B cell (primary cell): Measurements from ENCODE around the gene LATS2. TPM values are rescaled to one million over a fixed set of nuclear protein-coding genes. Genes with fewer than 3 reads are reported as not detected.

ENCODE experiments used
- ATAC-seq: fragments of 200-7000 bp; cut with Tn5 transposase; one replicate; pipeline ENCODE4 v1.10.0; 2021; ENCODE audit warnings: low read depth, mild to moderate bottlenecking, moderate number of reproducible peaks, moderate library complexity
- CTCF ChIA-PET: fragments of 350-600 bp; sonication (Branson Sonifier 250); formaldehyde crosslinking; loops from one replicate; lab custom pipeline; 2021; ENCODE audit warnings: antibody characterized with exemption, inconsistent platforms; lab: Charles Lee
- POLR2A ChIA-PET: fragments of 350-600 bp; sonication (Branson Sonifier 250); formaldehyde crosslinking; loops from one replicate; lab custom pipeline; 2021; ENCODE audit warnings: antibody characterized with exemption; lab: Charles Lee
- DNase-seq: peaks from one replicate; pipeline ENCODE4 v3.0.0; 2013
- H2AFZ ChIP-seq: 2 replicates; pipeline ENCODE4 v1.6.1; 2012; ENCODE audit warnings: mild to moderate bottlenecking, low read depth, low read length; ENCODE audit not compliant: insufficient read depth, poor library complexity, severe bottlenecking
- H3K27ac ChIP-seq, 2 donors: 1 replicate in 1 of 2; 2 replicates in 1 of 2; pipeline ENCODE4 v1.5.1; 2012 to 2013; ENCODE audit warnings: low read length in 2 of 2, mild to moderate bottlenecking in 2 of 2, moderate library complexity in 1 of 2
- H3K27me3 ChIP-seq, 4 experiments: fragments of 200-600 bp in 1 of 4; sonication (generic) in 1 of 4; replicated peaks in 1 of 4; 1 replicate in 2 of 4; 2 replicates in 2 of 4; pipeline versions ENCODE4 v1.6.1 to v1.7.0; 2013 to 2016; ENCODE audit warnings: low read length in 3 of 4, mild to moderate bottlenecking in 2 of 4, mixed read lengths in 1 of 4, moderate library complexity in 1 of 4; ENCODE audit not compliant: insufficient read depth in 4 of 4, control insufficient read depth in 3 of 4; ENCODE audit errors: control extremely low read depth in 1 of 4
- H3K36me3 ChIP-seq, 2 experiments: replicated peaks in 1 of 2; 1 replicate in 1 of 2; 2 replicates in 1 of 2; pipeline versions ENCODE4 v1.6.1 to v1.7.1; 2013; ENCODE audit warnings: low read length in 1 of 2; ENCODE audit not compliant: insufficient read depth in 2 of 2, control insufficient read depth in 1 of 2; ENCODE audit errors: control extremely low read depth in 1 of 2, extremely low read depth in 1 of 2
- H3K4me1 ChIP-seq, 2 donors: fragments of 200-600 bp in 1 of 2; sonication (generic) in 1 of 2; 1 replicate in 1 of 2; 2 replicates in 1 of 2; pipeline versions ENCODE4 v1.5.1 to v1.6.1; 2013 to 2017; ENCODE audit warnings: low read length in 2 of 2; ENCODE audit not compliant: control insufficient read depth in 2 of 2, insufficient read depth in 2 of 2
- H3K4me2 ChIP-seq: replicated peaks from 2 replicates; pipeline ENCODE3; 2012; ENCODE audit warnings: mild to moderate bottlenecking, low read depth, low read length; ENCODE audit not compliant: poor library complexity, severe bottlenecking
- H3K4me3 ChIP-seq, 5 experiments: fragments of 200-600 bp in 1 of 5; sonication (generic) in 1 of 5; 1 replicate in 3 of 5; 2 replicates in 2 of 5; pipeline versions ENCODE4 v1.5.1 to v1.7.0; 2011 to 2016; ENCODE audit warnings: low read length in 4 of 5, mild to moderate bottlenecking in 4 of 5, low read depth in 2 of 5, control low read depth in 1 of 5, moderate library complexity in 1 of 5; ENCODE audit not compliant: insufficient read depth in 1 of 5; ENCODE audit errors: control extremely low read depth in 1 of 5, extremely low read depth in 1 of 5
- H3K79me2 ChIP-seq: fragments of 200-600 bp; sonication (generic); one replicate; pipeline ENCODE4 v1.6.0; 2016; ENCODE audit warnings: low read length; ENCODE audit not compliant: control insufficient read depth, insufficient read depth
- H3K9ac ChIP-seq: fragments of 200-600 bp; sonication (generic); 2 replicates; pipeline ENCODE4 v1.6.1; 2017; ENCODE audit warnings: mild to moderate bottlenecking, low read length, moderate library complexity
- H3K9me3 ChIP-seq, 3 donors: one replicate each; pipeline versions ENCODE4 v1.6.1 to v1.7.1; 2013; ENCODE audit warnings: low read length in 2 of 3; ENCODE audit not compliant: control insufficient read depth in 2 of 3, insufficient read depth in 1 of 3; ENCODE audit errors: control extremely low read depth in 1 of 3
- H4K20me1 ChIP-seq: 2 replicates; pipeline ENCODE4 v1.6.0; 2012; ENCODE audit warnings: mild to moderate bottlenecking, low read length; ENCODE audit not compliant: insufficient read depth, control insufficient read depth, poor library complexity, severe bottlenecking
- H3K27ac Mint-ChIP-seq: one replicate; pipeline ENCODE4 v1.8.0; 2021; ENCODE audit warnings: mixed read lengths
- H3K27me3 Mint-ChIP-seq: one replicate; pipeline ENCODE4 v1.8.0; 2021; ENCODE audit warnings: mixed read lengths
- H3K4me1 Mint-ChIP-seq: one replicate; pipeline ENCODE4 v1.8.0; 2021; ENCODE audit warnings: mixed read lengths
- H3K4me3 Mint-ChIP-seq: one replicate; pipeline ENCODE4 v1.8.0; 2021; ENCODE audit warnings: mixed read lengths
- H3K9me3 Mint-ChIP-seq: one replicate; pipeline ENCODE4 v1.8.0; 2022; ENCODE audit warnings: mixed read lengths; ENCODE audit not compliant: insufficient read depth
- CTCF ChIP-seq: fragments of 200-600 bp; IDR thresholded peaks from one replicate; pipeline ENCODE4 v1.8.0; 2022; ENCODE audit warnings: antibody characterized with exemption, mild to moderate bottlenecking
- EZH2 ChIP-seq: IDR thresholded peaks from 2 replicates; pipeline ENCODE4 v1.6.1; 2012; ENCODE audit warnings: borderline replicate concordance, low read depth, mild to moderate bottlenecking, moderate library complexity, low read length; ENCODE audit not compliant: insufficient read depth, poor library complexity, severe bottlenecking
- WGBS: methylation state at CpG from one replicate; pipeline ENCODE4 v1.1.5; 2013; ENCODE audit warnings: missing lambda C conversion rate; ENCODE audit not compliant: insufficient coverage; 5-methylcytosine and 5-hydroxymethylcytosine counted together
- intact Hi-C: fragments of 100-400 bp; cut with micrococcal nuclease; formaldehyde crosslinking; loops from one replicate; pipeline ENCODE4 v1.10.0; 2022
- polyA plus RNA-seq: library from polyadenylated mRNA; depleted of rRNA; stranded (reverse); fragments of >200 nt; gene quantifications from 2 replicates; pipeline ENCODE4 v1.2.3, GENCODE V29; 2012
- total RNA-seq, 2 donors: library from RNA; stranded (reverse); fragments of 120-200 nt in 1 of 2; gene quantifications; 1 replicate in 1 of 2; 2 replicates in 1 of 2; pipeline versions ENCODE4 v1.2.3 to v1.2.4, GENCODE V29; 2013 to 2022

Gene LATS2
- total and polyA plus RNA-seq, 2 donors (not counting 1 experiment from before 2014, with no cell fraction given), result 1.9 to 2.7 TPM

GRCh38 chr13:20968745-20969144 lies 92.6 kb downstream of the LATS2 start:
- DNase-seq (no peak), ATAC-seq (no peak)
- Histone ChIP-seq H3K4me2 (no peak overlapping the region), H2AFZ (no peak overlapping the region), H4K20me1 (no peaks in the 10 kb centered on the region), H3K9me3 (no peaks in the 10 kb centered on the region), H3K36me3 (no peaks in the 10 kb centered on the region), H3K79me2 (no peaks in the 10 kb centered on the region), H3K27me3 (no peaks in the 10 kb centered on the region), H3K4me1 (no peaks in the 10 kb centered on the region), H3K27ac (no peak overlapping the region), H3K9ac (no peak overlapping the region), H3K4me3 (no peak overlapping the region)
- ChIA-PET CTCF (interaction anchor here (1.0 kb wide), 1 partner anchor 27 kb away, joined by 4 read pairs; no protein-coding TSS in a partner anchor), POLR2A (no interaction called here)
- Mint-ChIP-seq H3K4me3 (no peak overlapping the region), H3K27ac (no peak overlapping the region), H3K9me3 (no peaks in the 10 kb centered on the region), H3K27me3 (no peaks in the 10 kb centered on the region), H3K4me1 (no peaks in the 10 kb centered on the region)
- intact Hi-C loops, result no loop called here
- WGBS, result no CpG with 5 or more reads among the region's 2 CpGs
- TF ChIP-seq CTCF, result no peak
- TF ChIP-seq EZH2, result no peak

- ChIA-PET POLR2A (no interaction called here), CTCF (no interaction called here)
- H3K79me2 ChIP-seq, result no peaks in the 10 kb centered on the region
- 94% methylated on average over 5 of the region's 5 CpGs for WGBS
- Mint-ChIP-seq H3K27me3 (peaks cover 5% of the 10 kb centered on the region), H3K9me3 (no peaks in the 10 kb centered on the region), H3K27ac (no peak overlapping the region), H3K4me1 (no peaks in the 10 kb centered on the region), H3K4me3 (no peak overlapping the region)
- TF ChIP-seq CTCF, result no peak
- no peak for TF ChIP-seq EZH2
- ATAC-seq (no peak), DNase-seq (no peak)
- no peaks in the 10 kb centered on the region for H4K20me1 ChIP-seq
- H3K9ac ChIP-seq, result no peak overlapping the region
- H3K4me2 ChIP-seq, result no peak overlapping the region
- H3K36me3 ChIP-seq, result no peaks in the 10 kb centered on the region
- no peak overlapping the region for H2AFZ ChIP-seq
- H3K27ac ChIP-seq, result no peak overlapping the region
- H3K9me3 ChIP-seq, result no peaks in the 10 kb centered on the region
- H3K4me3 ChIP-seq, result no peak overlapping the region
- intact Hi-C loops, result no loop called here
- H3K27me3 ChIP-seq, result no peaks in the 10 kb centered on the region
- no peaks in the 10 kb centered on the region for H3K4me1 ChIP-seq
Observed at GRCh38 chr13:20967340-20967739, 94.0 kb downstream of the LATS2 start.
